DMS114 treated with DMSO at 0.1 percent for 48 hours (cell line): Measurements from ENCODE around the gene PIM3.

ENCODE experiments used
- DNase-seq: peaks from one replicate; lab custom pipeline; 2025; ENCODE audit not compliant: unreplicated experiment; lab: John Stamatoyannopoulos, UW

Gene PIM3

GRCh38 chr22:49954354-49954753 lies 6.2 kb upstream of the PIM3 start:
- DNase-seq: no peak

DNA sequence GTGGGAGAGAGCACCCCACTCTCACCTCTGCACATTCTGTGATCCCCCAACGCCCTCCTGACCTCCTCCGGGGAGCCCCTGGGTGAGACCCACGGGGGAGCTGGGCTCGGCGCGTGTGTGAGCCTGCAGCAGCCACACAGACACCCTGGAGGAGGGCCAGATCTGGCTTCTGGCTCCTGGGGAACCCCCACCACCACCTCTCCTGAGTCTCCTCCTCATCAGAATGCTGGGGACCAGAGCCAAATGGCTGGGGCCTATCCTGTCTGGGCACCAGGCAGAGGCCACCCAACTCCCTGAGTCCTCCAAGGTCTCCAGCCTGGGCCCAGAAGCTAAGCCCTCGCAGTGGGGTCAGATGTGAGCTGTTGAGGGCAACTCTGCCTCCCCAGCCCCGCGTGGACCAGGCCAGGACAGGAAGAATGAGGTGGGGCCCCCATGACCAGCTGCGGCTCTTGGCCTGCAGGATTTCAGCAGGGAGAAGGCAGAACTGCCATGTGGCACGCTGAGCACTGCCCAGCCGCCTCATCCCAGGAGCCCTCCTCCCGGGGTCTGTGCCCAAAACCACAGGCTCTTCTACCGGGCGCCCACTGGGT lies 5.5 kb upstream of the PIM3 start:
- DNase-seq: no peak

DNA sequence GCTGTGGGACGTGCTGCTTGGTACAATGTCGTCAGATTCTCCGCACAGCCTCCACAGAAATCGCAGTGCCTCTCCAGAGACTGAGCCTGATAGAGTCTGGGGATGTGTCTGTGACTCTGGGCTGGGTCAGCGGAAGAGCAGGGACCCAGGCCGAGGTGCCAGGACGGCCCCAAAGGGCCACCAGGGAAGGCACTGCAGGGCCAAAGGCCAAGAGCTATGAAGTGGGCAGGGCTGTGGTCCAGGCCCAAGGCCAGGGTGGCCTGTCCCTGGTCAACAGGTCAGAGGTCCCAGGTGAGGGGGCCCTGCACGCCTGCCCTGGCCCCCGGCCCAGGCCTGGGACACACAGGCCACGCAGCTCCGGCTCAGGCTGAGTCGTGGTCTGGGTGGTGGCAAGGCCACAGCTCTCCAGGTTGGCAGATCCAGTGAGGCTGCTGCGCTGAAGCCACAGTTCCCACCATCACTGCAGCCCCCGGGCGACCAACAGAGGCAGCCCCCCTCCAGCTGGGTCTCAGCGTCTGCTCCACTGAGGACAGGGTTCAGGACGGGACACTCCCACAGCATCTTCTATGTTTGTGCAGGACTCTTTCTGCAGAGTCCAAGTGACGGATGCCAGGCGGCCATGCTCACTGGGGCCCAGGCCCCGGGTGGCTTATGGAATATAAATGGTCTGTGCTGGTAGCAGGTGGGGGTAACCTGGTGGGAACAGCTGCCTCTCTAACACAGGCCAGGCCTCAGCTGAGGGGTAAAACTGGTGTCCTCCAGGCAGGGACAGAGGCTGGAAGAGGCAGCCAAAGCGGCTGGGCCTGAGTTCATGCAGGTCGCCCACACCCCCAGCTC lies 4.8 kb upstream of the PIM3 start:
- no peak for DNase-seq

GRCh38 chr22:49956418-49956770 lies 4.2 kb upstream of the PIM3 start:
- DNase-seq: no peak

- DNase-seq: no peak
These were observed 3.4 kb upstream of the PIM3 start for GRCh38 chr22:49956914-49957825.

DNA sequence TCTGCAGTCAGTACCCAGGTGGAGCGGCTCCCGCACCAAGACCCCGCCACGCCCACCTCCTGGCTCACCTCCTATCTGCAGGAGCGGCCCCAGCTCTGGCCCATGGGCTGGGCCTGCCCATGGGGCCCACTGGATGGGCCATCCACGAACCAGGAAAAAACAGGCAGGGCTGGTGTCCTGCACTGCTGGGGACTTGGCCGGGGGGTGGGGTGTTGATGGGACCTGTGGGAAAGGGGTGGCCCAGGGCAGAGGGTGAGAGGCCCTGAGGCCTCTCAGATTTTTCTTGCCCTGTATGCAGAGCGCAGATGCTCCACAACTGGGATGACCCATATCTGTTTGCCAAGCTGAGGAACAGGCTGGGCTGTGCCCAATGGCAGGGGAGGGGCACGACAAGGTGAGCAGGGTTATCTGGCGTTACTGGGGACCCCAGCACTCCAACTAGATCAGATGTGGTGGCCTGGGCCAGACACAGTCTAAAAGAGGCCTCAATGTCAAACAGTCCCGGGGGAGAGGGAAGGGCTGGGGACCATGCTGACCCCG lies 2.7 kb upstream of the PIM3 start:
- DNase-seq: no peak

GRCh38 chr22:49958366-49958921 lies 2.1 kb upstream of the PIM3 start:
- no peak for DNase-seq

DNA sequence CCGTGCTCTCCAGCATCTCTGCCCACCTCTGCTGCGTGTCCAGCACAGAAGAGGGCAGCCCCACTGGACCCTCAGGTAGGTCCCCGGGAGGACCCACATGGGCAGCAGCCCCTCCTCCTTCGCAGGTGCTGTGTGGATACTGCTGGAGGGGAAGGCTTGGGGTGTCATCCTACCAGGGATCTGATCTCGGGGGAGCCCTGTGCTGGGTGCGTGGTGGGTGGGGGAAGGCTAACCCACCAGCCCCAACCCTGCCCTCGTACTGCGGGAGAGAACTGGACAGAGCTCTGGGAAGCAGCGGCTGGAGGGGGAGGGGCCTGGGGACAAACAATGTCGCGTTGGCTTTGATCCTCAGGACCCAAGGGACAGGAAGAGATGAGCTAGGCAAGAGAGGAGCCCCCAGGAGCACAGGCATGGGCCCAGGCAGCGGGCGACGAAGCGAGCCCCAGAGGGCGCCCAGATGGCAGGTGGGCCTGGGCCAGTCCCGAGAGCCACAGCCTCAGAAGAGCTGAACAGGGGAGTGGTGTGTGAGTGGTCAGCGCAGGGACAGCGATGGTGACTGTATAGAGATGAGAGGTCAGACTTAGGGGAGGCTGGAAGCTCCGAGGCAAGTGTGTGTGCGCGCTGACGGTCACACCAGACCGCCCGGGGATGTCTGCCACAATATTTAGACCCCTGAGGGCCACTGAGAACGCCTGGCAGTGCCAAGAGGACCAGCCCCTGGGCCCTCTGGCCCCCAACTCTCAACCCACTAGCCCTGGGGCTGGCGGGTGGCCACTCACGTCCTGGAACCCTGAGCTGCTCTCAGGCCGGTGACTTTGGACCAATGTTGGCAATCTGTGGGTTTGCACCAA lies 1.4 kb upstream of the PIM3 start:
- no peak for DNase-seq

DNA sequence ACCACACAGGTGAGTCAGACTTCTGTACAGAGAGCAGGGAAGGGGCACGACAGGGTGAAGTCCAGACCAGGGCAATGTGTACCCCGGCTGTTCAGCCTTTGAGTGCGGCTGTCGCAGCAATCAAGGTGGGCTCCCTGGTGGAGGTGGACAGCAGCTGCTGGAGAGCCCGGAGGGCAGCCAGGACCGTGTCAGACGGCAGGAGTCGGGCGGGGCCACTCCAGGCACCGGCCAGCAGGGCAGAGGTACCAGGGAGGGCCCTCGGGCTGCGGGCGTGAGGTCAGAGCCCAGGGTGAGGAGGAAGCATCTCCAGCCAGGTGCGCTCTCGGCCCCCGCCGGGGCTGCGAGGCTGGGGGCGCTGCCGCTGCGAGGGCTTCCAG lies 802 bp upstream of the PIM3 start:
- no peak for DNase-seq

- no peak for DNase-seq
These were observed 531 bp downstream of the PIM3 start for GRCh38 chr22:49961005-49961600.

- no peak for DNase-seq
These were observed 1.0 kb downstream of the PIM3 start for GRCh38 chr22:49961601-49962011.

DNA sequence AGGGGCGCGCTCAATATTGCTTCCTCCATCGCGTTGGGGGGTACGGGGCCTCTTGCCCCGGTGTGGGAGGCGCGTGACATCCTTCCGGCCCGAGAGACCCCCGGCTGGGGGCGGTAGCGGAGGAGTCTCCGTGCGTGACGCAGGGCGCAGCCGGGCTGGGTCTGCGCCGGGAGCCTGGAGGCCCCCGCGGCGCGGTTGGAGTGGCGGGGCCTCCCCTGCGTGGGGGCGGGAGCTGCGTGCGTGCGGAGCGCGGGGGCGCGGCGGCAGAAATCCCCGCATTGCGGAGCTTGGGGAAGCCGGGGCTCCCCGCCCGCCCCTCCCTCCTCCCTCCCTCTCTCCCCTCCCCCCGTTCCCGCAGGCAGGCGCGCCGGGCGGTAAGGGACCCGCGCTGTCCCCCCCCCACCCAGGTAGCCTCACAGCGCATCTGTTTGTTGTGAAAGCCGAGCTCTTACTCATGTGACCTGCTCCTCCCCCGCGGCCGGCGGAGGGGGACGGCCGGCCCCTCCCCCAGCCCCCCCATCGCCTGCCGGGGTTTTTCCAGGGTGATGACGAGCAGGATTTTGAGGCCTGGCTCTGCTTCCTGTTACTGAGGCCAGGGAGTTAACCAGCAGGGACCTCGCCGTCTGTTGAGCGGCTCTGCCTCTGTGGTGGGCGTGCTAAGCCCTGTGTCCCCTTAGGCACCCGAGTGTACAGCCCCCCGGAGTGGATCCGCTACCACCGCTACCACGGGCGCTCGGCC lies 1.6 kb downstream of the PIM3 start:
- DNase-seq: no peak

GRCh38 chr22:49962751-49963646 lies 2.4 kb downstream of the PIM3 start:
- no peak for DNase-seq

DNA sequence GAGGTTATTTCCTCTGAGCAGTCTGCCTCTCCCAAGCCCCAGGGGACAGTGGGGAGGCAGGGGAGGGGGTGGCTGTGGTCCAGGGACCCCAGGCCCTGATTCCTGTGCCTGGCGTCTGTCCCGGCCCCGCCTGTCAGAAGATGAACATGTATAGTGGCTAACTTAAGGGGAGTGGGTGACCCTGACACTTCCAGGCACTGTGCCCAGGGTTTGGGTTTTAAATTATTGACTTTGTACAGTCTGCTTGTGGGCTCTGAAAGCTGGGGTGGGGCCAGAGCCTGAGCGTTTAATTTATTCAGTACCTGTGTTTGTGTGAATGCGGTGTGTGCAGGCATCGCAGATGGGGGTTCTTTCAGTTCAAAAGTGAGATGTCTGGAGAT lies 3.1 kb downstream of the PIM3 start:
- no peak for DNase-seq

DNA sequence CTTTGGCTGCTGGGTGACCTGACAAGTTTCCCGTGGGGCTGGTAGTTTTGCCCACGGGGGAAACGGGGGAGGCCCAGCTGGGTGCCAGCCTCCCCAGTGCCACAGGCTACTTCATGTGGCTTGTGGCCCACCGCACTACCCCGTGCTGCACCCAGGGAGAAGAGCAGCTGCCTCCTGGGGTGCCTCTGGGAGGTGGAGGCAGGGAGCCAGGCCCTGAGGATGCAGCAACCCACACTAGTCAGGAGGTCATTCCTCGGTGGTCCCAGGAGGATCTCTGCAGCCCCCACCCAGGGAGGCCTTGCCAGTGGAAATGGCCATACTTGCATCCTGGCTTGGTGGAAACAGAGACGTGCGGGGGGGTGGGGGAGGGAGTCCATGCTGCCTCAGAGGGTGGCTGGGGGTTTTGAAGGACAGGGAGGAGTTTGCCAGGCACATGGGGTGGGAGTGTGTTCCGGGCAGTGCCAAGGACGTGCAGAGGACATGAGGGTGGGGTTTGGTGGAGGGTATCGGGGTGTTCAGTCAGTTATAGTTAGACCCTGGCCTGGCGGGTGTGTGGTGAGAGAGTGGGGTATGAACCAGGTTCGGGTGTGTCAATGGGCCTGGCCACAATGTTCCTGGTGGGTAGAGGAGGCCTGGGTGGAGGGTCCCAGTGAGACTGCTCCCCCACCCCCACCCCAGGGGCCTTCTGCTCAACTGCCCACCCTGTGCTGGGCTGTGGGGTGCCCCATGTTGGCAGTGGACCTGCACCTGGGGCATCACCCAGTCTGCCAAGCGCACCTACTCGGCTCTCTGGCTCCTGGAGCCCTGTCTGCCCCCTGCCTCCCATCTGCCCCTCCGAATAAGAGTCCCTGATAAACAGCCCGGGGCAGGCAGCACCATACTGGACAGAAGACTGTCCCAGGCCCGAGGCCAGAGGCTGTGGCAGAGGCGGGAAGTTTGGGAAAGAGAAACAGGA lies 3.8 kb downstream of the PIM3 start:
- no peak for DNase-seq

- DNase-seq: no peak
These were observed 4.8 kb downstream of the PIM3 start for GRCh38 chr22:49965091-49966040.
